Vagina (tissue), 2 donors: ENCODE results near the gene AGPS.

Experiments
- CTCF ChIP-seq, 3 experiments: fragments of 450-650 bp in 2 of 3; fragments of 200-600 bp in 1 of 3; sonication (generic) in 1 of 3; IDR thresholded peaks; one replicate each; pipeline ENCODE4 v1.5.1; 2017 to 2019; ENCODE audit warnings: antibody characterized with exemption in 3 of 3, mild to moderate bottlenecking in 2 of 3, moderate library complexity in 2 of 3
- POLR2A ChIP-seq, 2 donors: fragments of 450-650 bp; IDR thresholded peaks; one replicate each; pipeline ENCODE4 v1.6.1; 2017; ENCODE audit warnings: antibody characterized with exemption in 2 of 2, mild to moderate bottlenecking in 2 of 2, moderate library complexity in 2 of 2
- POLR2AphosphoS5 ChIP-seq, 2 donors: sonication (generic); formaldehyde crosslinking; IDR thresholded peaks; one replicate each; pipeline ENCODE4 v1.9.0; 2017; ENCODE audit warnings: antibody characterized with exemption in 2 of 2, mild to moderate bottlenecking in 2 of 2, low read depth in 1 of 2; ENCODE audit not compliant: insufficient read depth in 1 of 2

- TF ChIP-seq POLR2AphosphoS5 (IDR thresholded peaks at IDR 0.05; ENCODE audit: insufficient read depth in 1 of 2, low read depth in 1 of 2) (no peak), POLR2A (IDR thresholded peaks at IDR 0.05) (no peak), CTCF (IDR thresholded peaks at IDR 0.05) (no peak)
Measured at GRCh38 chr2:177359836-177360595, 32.6 kb upstream of the AGPS start.
